Neural progenitor cell (in vitro differentiated cells): Measurements from ENCODE around the gene PRR15L. TPM values are rescaled to one million over a fixed set of nuclear protein-coding genes. Genes with fewer than 3 reads are reported as not detected.

Source experiments
- DNase-seq: peaks from one replicate; pipeline ENCODE4 v3.0.0-alpha.2; 2016; ENCODE audit warnings: low spot score
- H2AFZ ChIP-seq: fragments of 200-600 bp; sonication (generic); replicated peaks from 2 replicates; pipeline ENCODE4 v1.6.1; 2016; ENCODE audit warnings: antibody characterized with exemption
- H3F3A ChIP-seq: fragments of 200-600 bp; sonication (generic); 2 replicates; pipeline ENCODE4 v1.6.1; 2016; ENCODE audit warnings: antibody characterized with exemption, low read depth
- H3K27ac ChIP-seq: fragments of 200-600 bp; sonication (generic); 2 replicates; pipeline ENCODE4 v1.5.1; 2016; ENCODE audit warnings: mild to moderate bottlenecking
- H3K27me3 ChIP-seq: fragments of 200-600 bp; sonication (generic); 2 replicates; pipeline ENCODE4 v1.6.1; 2016; ENCODE audit warnings: mild to moderate bottlenecking, moderate library complexity
- H3K36me3 ChIP-seq: fragments of 200-600 bp; sonication (generic); 2 replicates; pipeline ENCODE4 v1.5.1; 2016
- H3K4me1 ChIP-seq: fragments of 200-600 bp; sonication (generic); 2 replicates; pipeline ENCODE4 v1.6.1; 2016; ENCODE audit warnings: mixed run types
- H3K4me2 ChIP-seq: fragments of 200-600 bp; sonication (generic); 2 replicates; pipeline ENCODE4 v1.6.1; 2016
- H3K4me3 ChIP-seq: fragments of 200-600 bp; sonication (generic); 2 replicates; pipeline ENCODE4 v1.5.1; 2016
- H3K79me2 ChIP-seq: fragments of 200-600 bp; sonication (generic); 2 replicates; pipeline ENCODE4 v1.6.1; 2016; ENCODE audit warnings: low read depth
- H3K9ac ChIP-seq: fragments of 200-600 bp; sonication (generic); 2 replicates; pipeline ENCODE4 v1.6.1; 2016
- H3K9me3 ChIP-seq: fragments of 200-600 bp; sonication (generic); 2 replicates; pipeline ENCODE4 v1.5.1; 2016; ENCODE audit warnings: low read depth
- H4K20me1 ChIP-seq: fragments of 200-600 bp; sonication (generic); 2 replicates; pipeline ENCODE4 v1.6.1; 2016; ENCODE audit warnings: low read depth
- H3K27ac Mint-ChIP-seq: 3 replicates; pipeline ENCODE4 v1.8.0; 2021; ENCODE audit warnings: mixed read lengths
- H3K27me3 Mint-ChIP-seq: 2 replicates; pipeline ENCODE4 v1.8.0; 2022; ENCODE audit warnings: low read depth, mild to moderate bottlenecking, inconsistent platforms, moderate library complexity, mixed read lengths; ENCODE audit not compliant: insufficient read depth
- H3K36me3 Mint-ChIP-seq: 3 replicates; pipeline ENCODE4 v1.8.0; 2021; ENCODE audit warnings: mixed read lengths
- H3K4me1 Mint-ChIP-seq: 3 replicates; pipeline ENCODE4 v1.8.0; 2021; ENCODE audit warnings: mixed read lengths
- H3K4me3 Mint-ChIP-seq: 3 replicates; pipeline ENCODE4 v1.8.0; 2021; ENCODE audit warnings: mild to moderate bottlenecking, moderate library complexity, mixed read lengths
- H3K9me3 Mint-ChIP-seq: 3 replicates; pipeline ENCODE4 v1.8.0; 2020; ENCODE audit warnings: mixed read lengths
- CTCF ChIP-seq: fragments of 200-600 bp; sonication (generic); IDR thresholded peaks from 2 replicates; pipeline ENCODE4 v1.5.1; 2017; ENCODE audit warnings: antibody characterized with exemption, mild to moderate bottlenecking
- EZH2 ChIP-seq: fragments of 200-600 bp; sonication (generic); IDR thresholded peaks from 2 replicates; pipeline ENCODE4 v1.6.1; 2017; ENCODE audit warnings: antibody characterized with exemption, mild to moderate bottlenecking, moderate library complexity
- EZH2phosphoT487 ChIP-seq: fragments of 200-600 bp; sonication (generic); IDR thresholded peaks from 2 replicates; pipeline ENCODE4 v1.6.1; 2017; ENCODE audit warnings: antibody characterized with exemption
- total RNA-seq: library from RNA; depleted of rRNA; stranded (reverse); fragments of >200 nt; gene quantifications from 2 replicates; pipeline ENCODE4 v1.2.3, GENCODE V29; 2015; ENCODE audit warnings: low replicate concordance

PRR15L gene
- total RNA-seq, 1 donor from 2014 or later, result not detected

GRCh38 chr17:47928415-47928814, 29.3 kb downstream of the PRR15L start:
- Mint-ChIP-seq H3K27ac (no peak overlapping the region), H3K27me3 (peaks cover 4% of the 10 kb centered on the region), H3K36me3 (peaks cover 15% of the 10 kb centered on the region), H3K9me3 (no peaks in the 10 kb centered on the region), H3K4me3 (no peak overlapping the region), H3K4me1 (peaks cover 5% of the 10 kb centered on the region)
- DNase-seq, result no peak
- TF ChIP-seq EZH2, result no peak
- no peak for TF ChIP-seq EZH2phosphoT487
- TF ChIP-seq CTCF, result no peak
- Histone ChIP-seq H3K4me2 (no peak overlapping the region), H3K36me3 (no peaks in the 10 kb centered on the region), H3F3A (no peaks in the 10 kb centered on the region), H2AFZ (no peak overlapping the region), H4K20me1 (no peaks in the 10 kb centered on the region), H3K4me1 (no peaks in the 10 kb centered on the region), H3K9me3 (no peaks in the 10 kb centered on the region), H3K4me3 (no peak overlapping the region), H3K27me3 (no peaks in the 10 kb centered on the region), H3K9ac (no peak overlapping the region), H3K79me2 (no peaks in the 10 kb centered on the region), H3K27ac (no peak overlapping the region)

- Mint-ChIP-seq H3K4me3 (no peak overlapping the region), H3K4me1 (peaks cover 5% of the 10 kb centered on the region), H3K27ac (no peak overlapping the region), H3K27me3 (peaks cover 4% of the 10 kb centered on the region), H3K9me3 (no peaks in the 10 kb centered on the region), H3K36me3 (peaks cover 15% of the 10 kb centered on the region)
- no peak for TF ChIP-seq CTCF
- TF ChIP-seq EZH2, result no peak
- no peak for TF ChIP-seq EZH2phosphoT487
- H3K4me1 ChIP-seq, result no peaks in the 10 kb centered on the region
- H3K9ac ChIP-seq, result no peak overlapping the region
- H3K4me3 ChIP-seq, result no peak overlapping the region
- no peak overlapping the region for H3K27ac ChIP-seq
- H4K20me1 ChIP-seq, result no peaks in the 10 kb centered on the region
- no peaks in the 10 kb centered on the region for H3K9me3 ChIP-seq
- no peaks in the 10 kb centered on the region for H3K79me2 ChIP-seq
- no peak overlapping the region for H2AFZ ChIP-seq
- no peaks in the 10 kb centered on the region for H3F3A ChIP-seq
- H3K4me2 ChIP-seq, result no peak overlapping the region
- no peak for DNase-seq
- H3K36me3 ChIP-seq, result no peaks in the 10 kb centered on the region
- no peaks in the 10 kb centered on the region for H3K27me3 ChIP-seq
Measured at GRCh38 chr17:47927821-47928400, 29.8 kb downstream of the PRR15L start.

GRCh38 chr17:47925678-47925988, 32.0 kb downstream of the PRR15L start:
- H3K27ac Mint-ChIP-seq, result no peak overlapping the region
- H3K27me3 ChIP-seq, result no peaks in the 10 kb centered on the region
- peaks cover 21% of the 10 kb centered on the region for H3K36me3 Mint-ChIP-seq
- no peak overlapping the region for H2AFZ ChIP-seq
- no peaks in the 10 kb centered on the region for H3K9me3 Mint-ChIP-seq
- H3K9me3 ChIP-seq, result no peaks in the 10 kb centered on the region
- H3K79me2 ChIP-seq, result no peaks in the 10 kb centered on the region
- no peak for DNase-seq
- peaks cover 7% of the 10 kb centered on the region for H3K27me3 Mint-ChIP-seq
- no peak overlapping the region for H3K4me3 Mint-ChIP-seq
- H3K4me1 ChIP-seq, result no peaks in the 10 kb centered on the region
- H3K4me2 ChIP-seq, result no peak overlapping the region
- H3F3A ChIP-seq, result no peaks in the 10 kb centered on the region
- H3K9ac ChIP-seq, result no peak overlapping the region
- no peaks in the 10 kb centered on the region for H4K20me1 ChIP-seq
- H3K4me3 ChIP-seq, result no peak overlapping the region
- H3K36me3 ChIP-seq, result no peaks in the 10 kb centered on the region
- H3K4me1 Mint-ChIP-seq, result peaks cover 5% of the 10 kb centered on the region
- H3K27ac ChIP-seq, result no peak overlapping the region
- TF ChIP-seq EZH2, result no peak
- no peak for TF ChIP-seq CTCF
- no peak for TF ChIP-seq EZH2phosphoT487
